Heart left ventricle (tissue), 13 donors: Measurements from ENCODE around the gene MICAL2.

Source experiments
- CTCF ChIP-seq, 12 donors: fragments of 200-600 bp; sonication (generic) in 4 of 12; IDR thresholded peaks; one replicate each; pipeline versions ENCODE4 v1.5.0 to v1.8.0; 2018 to 2022; ENCODE audit warnings: antibody characterized with exemption in 12 of 12, mild to moderate bottlenecking in 5 of 12
- POLR2A ChIP-seq, 2 donors: fragments of 450-650 bp; IDR thresholded peaks; one replicate each; pipeline ENCODE4 v1.6.1; 2017; ENCODE audit warnings: antibody characterized with exemption in 2 of 2, mild to moderate bottlenecking in 2 of 2, moderate library complexity in 2 of 2
- donor health status: ischemic (EF 13 %, LVEDD 7.1; RV severe dilation, severe dysfunction).
- donor health status: DM: no; HTN: yes; CAD: no.
- donor health status: DM: no; HTN: no; CAD: no.
- donor health status: ischemic (EF 25% LVEDD 6.9; RV normal size, moderate dysfunction).
- donor health status: ischemic (EF 25% LVEDD 5.7; RV mildly dilated, moderate dysfunction).
- donor health status: ischemic (EF 35%, LVEDD 5.7; RV mildly dilated, moderate dysfunction).
- donor health status: nonischemic (EF 11% LVEDD 7.7; RV severe dilation, severe dysfunction).
- donor health status: DM: yes; HTN: yes; CAD: no.
- donor health status: PGD.
- donor health status: ischemic (EF 29% LVEDD 5.4; RV normal size, mild dysfunction).
- donor health status: nonischemic (EF 23%, LVEDD 6.1; RV moderate dilation, normal function).

GRCh38 chr11:12179531-12179930, 69.1 kb downstream of the MICAL2 start:
- no peak for TF ChIP-seq CTCF (IDR thresholded peaks at IDR 0.05)
- TF ChIP-seq POLR2A (IDR thresholded peaks at IDR 0.05) = no peak
